Panc1 (cell line): ENCODE measurements around the gene PKP2. TPM values are rescaled to one million over a fixed set of nuclear protein-coding genes. Genes with fewer than 3 reads are reported as not detected.
"Not testable (repeated sequence)": the region's sequence is repeated elsewhere in the genome, so short reads cannot be mapped to it uniquely, and the experiment has no call there.

ENCODE experiments used
- ATAC-seq: fragments of 200-7000 bp; cut with Tn5 transposase; 2 replicates; pipeline ENCODE4 v1.9.1; 2020; ENCODE audit warnings: mild to moderate bottlenecking, moderate library complexity
- BruUV-seq: library from RNA; stranded (reverse); fragments of 400-500 nt; replicated peaks from 2 replicates; lab custom pipeline; 2021; lab: Mats Ljungman, UMichigan
- CTCF ChIA-PET: fragments of 300-600 bp; sonication (Branson Sonifier 250); formaldehyde crosslinking; loops from one replicate; lab custom pipeline; 2022; ENCODE audit warnings: antibody characterized with exemption; lab: Charles Lee
- POLR2A ChIA-PET: fragments of 300-600 bp; sonication (Branson Sonifier 250); formaldehyde crosslinking; loops from one replicate; lab custom pipeline; 2022; ENCODE audit warnings: antibody characterized with exemption; lab: Charles Lee
- DNase-seq: peaks from one replicate; pipeline ENCODE4 v3.0.0-alpha.2; 2010; ENCODE audit warnings: low read depth, low spot score
- H3K27ac ChIP-seq: 2 replicates; pipeline ENCODE4 v1.5.1; 2011; ENCODE audit warnings: mild to moderate bottlenecking, low read length, inconsistent platforms
- H3K27me3 ChIP-seq: fragments of 200-500 bp; sonication (Bioruptor generic); 2 replicates; pipeline ENCODE4 v1.6.0; 2014; ENCODE audit warnings: low read length, inconsistent platforms; ENCODE audit not compliant: control insufficient read depth, insufficient read depth
- H3K36me3 ChIP-seq: fragments of 200-500 bp; sonication (Bioruptor generic); 2 replicates; pipeline ENCODE4 v1.5.1; 2014; ENCODE audit warnings: inconsistent platforms, mild to moderate bottlenecking, low read length, moderate library complexity; ENCODE audit not compliant: control insufficient read depth, insufficient read depth
- H3K4me1 ChIP-seq: 2 replicates; pipeline ENCODE4 v1.5.1; 2011; ENCODE audit warnings: inconsistent platforms, mild to moderate bottlenecking, low read length, moderate library complexity; ENCODE audit not compliant: control insufficient read depth, insufficient read depth
- H3K4me3 ChIP-seq, 2 experiments: 2 replicates each; pipeline ENCODE4 v1.5.1; 2011 to 2012; ENCODE audit warnings: low read depth in 2 of 2, low read length in 2 of 2, mild to moderate bottlenecking in 2 of 2, inconsistent platforms in 1 of 2, moderate library complexity in 1 of 2
- H3K9me3 ChIP-seq: fragments of 200-500 bp; sonication (Bioruptor generic); 2 replicates; pipeline ENCODE4 v1.5.1; 2014; ENCODE audit warnings: low read depth, mild to moderate bottlenecking, inconsistent platforms, low read length, moderate library complexity; ENCODE audit not compliant: control insufficient read depth, insufficient read depth
- POLR2AphosphoS5 ChIP-seq: IDR thresholded peaks from 2 replicates; pipeline ENCODE4 v1.6.1; 2012; ENCODE audit warnings: mild to moderate bottlenecking, low read depth, low read length, moderate library complexity
- SIN3A ChIP-seq: IDR thresholded peaks from 2 replicates; pipeline ENCODE4 v1.6.1; 2012; ENCODE audit warnings: low read depth, mild to moderate bottlenecking, low read length, moderate library complexity, borderline replicate concordance; ENCODE audit not compliant: insufficient read depth
- TCF7L2 ChIP-seq: IDR thresholded peaks from 2 replicates; pipeline ENCODE4 v1.6.1; 2011; ENCODE audit warnings: mild to moderate bottlenecking, low read depth, low read length, inconsistent platforms
- in situ Hi-C: cut with HindIII; loops from 2 replicates; pipeline ENCODE4 v1.10.0; 2016; ENCODE audit warnings: low sequenced_read_pairs, low pct_unique_long_range_greater_than_20kb
- intact Hi-C: fragments of 100-400 bp; cut with micrococcal nuclease; formaldehyde crosslinking; loops from one replicate; pipeline ENCODE4 v1.10.0; 2022; ENCODE audit not compliant: unreplicated experiment
- total RNA-seq: library from RNA; stranded (reverse); gene quantifications from one replicate; pipeline ENCODE4 v1.2.1, GENCODE V29; 2021; ENCODE audit not compliant: unreplicated experiment
- TF ChIP-seq, protein P1 (sequence below): fragments of 450-650 bp; IDR thresholded peaks from 2 replicates; pipeline ENCODE4 v1.5.1; 2017; ENCODE audit warnings: mild to moderate bottlenecking
- TF ChIP-seq, protein P2 (sequence below), 2 experiments: IDR thresholded peaks; 2 replicates each; pipeline ENCODE4 v1.6.1; 2011 to 2012; ENCODE audit warnings: low read depth in 2 of 2, control low read depth in 1 of 2, low read length in 1 of 2, mild to moderate bottlenecking in 1 of 2, moderate library complexity in 1 of 2; ENCODE audit not compliant: insufficient read depth in 1 of 2

The PKP2 gene
- total RNA-seq, 1 experiment from 2014 or later = 2.2 TPM

GRCh38 chr12:32864731-32865130 lies 31.8 kb downstream of the PKP2 start:
- H3K4me3 ChIP-seq = no peak overlapping the region
- no peaks in the 10 kb centered on the region; the same call in 1 of the 2 replicates for H3K27me3 ChIP-seq
- BruUV-seq = no TSS peak
- intact Hi-C loops = no loop called here
- H3K4me1 ChIP-seq = no peaks in the 10 kb centered on the region
- CTCF ChIA-PET = no interaction called here
- no peaks in the 10 kb centered on the region for H3K9me3 ChIP-seq
- no peak for ATAC-seq
- no peak overlapping the region for H3K27ac ChIP-seq
- no peaks in the 10 kb centered on the region for H3K36me3 ChIP-seq
- POLR2A ChIA-PET = no interaction called here
- DNase-seq = no peak
- in situ Hi-C loops = no loop called here
- TF ChIP-seq POLR2AphosphoS5 = no peak
- TF ChIP-seq, protein P1, sequence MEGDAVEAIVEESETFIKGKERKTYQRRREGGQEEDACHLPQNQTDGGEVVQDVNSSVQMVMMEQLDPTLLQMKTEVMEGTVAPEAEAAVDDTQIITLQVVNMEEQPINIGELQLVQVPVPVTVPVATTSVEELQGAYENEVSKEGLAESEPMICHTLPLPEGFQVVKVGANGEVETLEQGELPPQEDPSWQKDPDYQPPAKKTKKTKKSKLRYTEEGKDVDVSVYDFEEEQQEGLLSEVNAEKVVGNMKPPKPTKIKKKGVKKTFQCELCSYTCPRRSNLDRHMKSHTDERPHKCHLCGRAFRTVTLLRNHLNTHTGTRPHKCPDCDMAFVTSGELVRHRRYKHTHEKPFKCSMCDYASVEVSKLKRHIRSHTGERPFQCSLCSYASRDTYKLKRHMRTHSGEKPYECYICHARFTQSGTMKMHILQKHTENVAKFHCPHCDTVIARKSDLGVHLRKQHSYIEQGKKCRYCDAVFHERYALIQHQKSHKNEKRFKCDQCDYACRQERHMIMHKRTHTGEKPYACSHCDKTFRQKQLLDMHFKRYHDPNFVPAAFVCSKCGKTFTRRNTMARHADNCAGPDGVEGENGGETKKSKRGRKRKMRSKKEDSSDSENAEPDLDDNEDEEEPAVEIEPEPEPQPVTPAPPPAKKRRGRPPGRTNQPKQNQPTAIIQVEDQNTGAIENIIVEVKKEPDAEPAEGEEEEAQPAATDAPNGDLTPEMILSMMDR = no peak
- no peak for TF ChIP-seq TCF7L2
- TF ChIP-seq, protein P2, sequence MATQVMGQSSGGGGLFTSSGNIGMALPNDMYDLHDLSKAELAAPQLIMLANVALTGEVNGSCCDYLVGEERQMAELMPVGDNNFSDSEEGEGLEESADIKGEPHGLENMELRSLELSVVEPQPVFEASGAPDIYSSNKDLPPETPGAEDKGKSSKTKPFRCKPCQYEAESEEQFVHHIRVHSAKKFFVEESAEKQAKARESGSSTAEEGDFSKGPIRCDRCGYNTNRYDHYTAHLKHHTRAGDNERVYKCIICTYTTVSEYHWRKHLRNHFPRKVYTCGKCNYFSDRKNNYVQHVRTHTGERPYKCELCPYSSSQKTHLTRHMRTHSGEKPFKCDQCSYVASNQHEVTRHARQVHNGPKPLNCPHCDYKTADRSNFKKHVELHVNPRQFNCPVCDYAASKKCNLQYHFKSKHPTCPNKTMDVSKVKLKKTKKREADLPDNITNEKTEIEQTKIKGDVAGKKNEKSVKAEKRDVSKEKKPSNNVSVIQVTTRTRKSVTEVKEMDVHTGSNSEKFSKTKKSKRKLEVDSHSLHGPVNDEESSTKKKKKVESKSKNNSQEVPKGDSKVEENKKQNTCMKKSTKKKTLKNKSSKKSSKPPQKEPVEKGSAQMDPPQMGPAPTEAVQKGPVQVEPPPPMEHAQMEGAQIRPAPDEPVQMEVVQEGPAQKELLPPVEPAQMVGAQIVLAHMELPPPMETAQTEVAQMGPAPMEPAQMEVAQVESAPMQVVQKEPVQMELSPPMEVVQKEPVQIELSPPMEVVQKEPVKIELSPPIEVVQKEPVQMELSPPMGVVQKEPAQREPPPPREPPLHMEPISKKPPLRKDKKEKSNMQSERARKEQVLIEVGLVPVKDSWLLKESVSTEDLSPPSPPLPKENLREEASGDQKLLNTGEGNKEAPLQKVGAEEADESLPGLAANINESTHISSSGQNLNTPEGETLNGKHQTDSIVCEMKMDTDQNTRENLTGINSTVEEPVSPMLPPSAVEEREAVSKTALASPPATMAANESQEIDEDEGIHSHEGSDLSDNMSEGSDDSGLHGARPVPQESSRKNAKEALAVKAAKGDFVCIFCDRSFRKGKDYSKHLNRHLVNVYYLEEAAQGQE (IDR thresholded peaks at IDR 0.05; ENCODE audit: insufficient read depth in 1 of 2, low read depth in 2 of 2, low read length in 1 of 2) = no peak
- no peak for TF ChIP-seq SIN3A

DNA sequence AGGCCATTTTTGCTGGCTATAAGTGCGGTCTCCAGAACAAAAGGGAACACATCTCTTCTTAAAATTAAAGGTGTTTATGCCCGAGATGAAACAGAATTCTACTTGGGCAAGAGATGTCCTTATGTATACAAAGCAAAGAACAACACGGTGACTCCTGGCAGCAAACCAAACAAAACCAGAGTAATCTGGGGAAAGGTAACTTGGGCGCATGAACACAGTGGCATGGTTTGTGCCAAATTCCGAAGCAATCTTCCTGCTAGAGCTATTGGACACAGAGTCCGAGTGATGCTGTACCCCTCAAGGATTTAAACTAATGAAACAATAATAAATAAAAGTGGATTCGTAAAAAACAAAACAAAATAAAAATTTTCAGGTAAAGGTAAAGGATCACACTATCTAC lies 33.4 kb downstream of the PKP2 start:
- intact Hi-C loops (no loop called here), in situ Hi-C loops (no loop called here)
- no TSS peak for BruUV-seq
- Histone ChIP-seq H3K36me3 (no peaks in the 10 kb centered on the region), H3K4me1 (no peaks in the 10 kb centered on the region), H3K27me3 (no peaks in the 10 kb centered on the region; the same call in 1 of the 2 replicates), H3K9me3 (no peaks in the 10 kb centered on the region), H3K27ac (no peak overlapping the region), H3K4me3 (no peak overlapping the region)
- CTCF ChIA-PET = no interaction called here
- ATAC-seq (no peak), DNase-seq (no peak)
- POLR2A ChIA-PET = no interaction called here
- TF ChIP-seq TCF7L2 (no peak), SIN3A (no peak), POLR2AphosphoS5 (no peak)
- TF ChIP-seq, protein P1 = no peak
- TF ChIP-seq, protein P2 (IDR thresholded peaks at IDR 0.05; ENCODE audit: insufficient read depth in 1 of 2, low read depth in 2 of 2, low read length in 1 of 2) = no peak

DNA sequence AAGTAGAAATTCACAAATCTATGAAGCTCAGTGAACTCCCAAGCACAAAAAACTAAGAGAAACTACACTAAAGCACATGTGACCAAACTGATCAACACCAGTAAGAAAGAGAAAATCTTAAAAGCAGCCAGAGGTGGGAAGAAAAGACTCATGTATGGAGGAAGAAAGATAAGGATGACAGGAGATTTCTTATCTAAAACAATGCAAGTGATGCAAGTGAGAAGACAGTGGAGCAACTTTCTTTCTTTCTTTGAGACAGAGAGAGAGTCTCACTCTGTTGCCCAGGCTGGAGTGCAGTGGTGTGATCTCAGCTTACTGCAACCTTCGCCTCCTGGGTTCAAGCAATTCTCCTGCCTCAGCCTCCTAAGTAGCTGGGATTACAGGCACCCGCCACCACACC lies 34.9 kb downstream of the PKP2 start:
- in situ Hi-C loops, H3K36me3 ChIP-seq, H3K4me1 ChIP-seq, ATAC-seq, CTCF ChIA-PET, intact Hi-C loops, H3K9me3 ChIP-seq, DNase-seq, H3K27ac ChIP-seq, H3K27me3 ChIP-seq, POLR2A ChIA-PET, BruUV-seq, H3K4me3 ChIP-seq: not testable (repeated sequence)
